HFF-Myc (cell line): ENCODE measurements around the gene CGREF1.

Experiments used
- DNase-seq: peaks from one replicate; pipeline ENCODE4 v3.0.0-alpha.2; 2011; ENCODE audit warnings: low read depth; ENCODE audit errors: extremely low read depth
- H3K4me3 ChIP-seq: replicated peaks from 2 replicates; pipeline ENCODE4 v1.5.1; 2011; ENCODE audit warnings: low read depth, mild to moderate bottlenecking, control low read depth, low read length
- TF ChIP-seq, protein P1 (sequence below): IDR thresholded peaks from 2 replicates; pipeline ENCODE4 v1.5.1; 2012; ENCODE audit warnings: mild to moderate bottlenecking, low read depth, low read length, control low read depth; ENCODE audit errors: missing control alignments

CGREF1 gene

DNA sequence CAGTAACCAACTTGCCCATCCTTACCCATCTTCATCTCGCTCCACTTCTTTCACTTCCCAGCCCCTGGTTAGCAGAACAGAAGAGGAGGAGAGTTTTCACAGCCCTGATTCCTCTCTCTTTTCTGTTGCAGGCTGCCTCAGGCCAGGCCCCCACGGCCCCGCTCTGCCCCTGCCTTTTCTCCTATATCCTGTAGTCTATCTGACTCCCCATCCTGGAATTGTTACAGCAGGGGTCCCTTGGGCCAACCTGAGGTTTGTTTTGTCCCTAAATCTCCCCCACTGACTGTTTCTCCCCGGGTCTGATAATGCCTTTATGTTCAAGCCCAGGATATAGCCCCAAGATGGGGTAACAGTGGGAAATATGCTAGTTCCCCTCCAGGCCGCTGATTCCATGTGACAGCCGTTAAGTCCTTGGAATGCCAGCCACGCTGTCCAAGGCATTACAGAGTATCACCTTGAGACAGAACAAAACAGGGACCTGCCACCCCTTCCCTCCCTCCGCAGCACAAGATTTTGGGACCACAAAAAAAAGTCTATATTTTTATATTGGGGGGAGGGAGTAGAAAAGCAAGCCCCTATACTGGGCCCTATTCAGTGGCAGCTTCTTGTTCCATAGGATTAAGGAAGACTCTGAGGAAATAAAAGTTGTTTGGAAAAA, 48.8 kb downstream of the CGREF1 start:
- TF ChIP-seq, protein P1, sequence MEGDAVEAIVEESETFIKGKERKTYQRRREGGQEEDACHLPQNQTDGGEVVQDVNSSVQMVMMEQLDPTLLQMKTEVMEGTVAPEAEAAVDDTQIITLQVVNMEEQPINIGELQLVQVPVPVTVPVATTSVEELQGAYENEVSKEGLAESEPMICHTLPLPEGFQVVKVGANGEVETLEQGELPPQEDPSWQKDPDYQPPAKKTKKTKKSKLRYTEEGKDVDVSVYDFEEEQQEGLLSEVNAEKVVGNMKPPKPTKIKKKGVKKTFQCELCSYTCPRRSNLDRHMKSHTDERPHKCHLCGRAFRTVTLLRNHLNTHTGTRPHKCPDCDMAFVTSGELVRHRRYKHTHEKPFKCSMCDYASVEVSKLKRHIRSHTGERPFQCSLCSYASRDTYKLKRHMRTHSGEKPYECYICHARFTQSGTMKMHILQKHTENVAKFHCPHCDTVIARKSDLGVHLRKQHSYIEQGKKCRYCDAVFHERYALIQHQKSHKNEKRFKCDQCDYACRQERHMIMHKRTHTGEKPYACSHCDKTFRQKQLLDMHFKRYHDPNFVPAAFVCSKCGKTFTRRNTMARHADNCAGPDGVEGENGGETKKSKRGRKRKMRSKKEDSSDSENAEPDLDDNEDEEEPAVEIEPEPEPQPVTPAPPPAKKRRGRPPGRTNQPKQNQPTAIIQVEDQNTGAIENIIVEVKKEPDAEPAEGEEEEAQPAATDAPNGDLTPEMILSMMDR = no peak
- DNase-seq = no peak
- peak overlapping the region; percentile 98 for H3K4me3 ChIP-seq

DNA sequence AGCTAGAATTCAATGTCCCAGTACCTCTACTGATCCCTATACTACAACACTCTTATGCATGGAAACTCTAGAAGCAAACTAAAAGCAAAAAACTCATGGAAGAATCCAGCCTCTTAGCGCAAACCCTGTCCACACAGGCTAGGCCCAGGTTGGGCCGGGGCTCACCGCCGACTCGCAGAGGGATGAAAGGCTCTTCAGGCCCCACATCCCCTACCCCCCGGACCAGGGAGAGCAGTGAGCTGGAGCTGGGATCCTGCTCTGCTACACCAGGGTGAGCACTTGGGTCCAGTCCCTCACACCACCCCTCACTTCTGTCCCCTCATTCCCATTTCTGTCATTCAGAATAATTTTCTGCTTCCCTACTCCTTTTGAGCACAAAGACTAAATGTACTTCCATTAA, 49.5 kb downstream of the CGREF1 start:
- peak overlapping the region; percentile 98 for H3K4me3 ChIP-seq
- TF ChIP-seq, protein P1 = no peak
- DNase-seq = no peak

DNA sequence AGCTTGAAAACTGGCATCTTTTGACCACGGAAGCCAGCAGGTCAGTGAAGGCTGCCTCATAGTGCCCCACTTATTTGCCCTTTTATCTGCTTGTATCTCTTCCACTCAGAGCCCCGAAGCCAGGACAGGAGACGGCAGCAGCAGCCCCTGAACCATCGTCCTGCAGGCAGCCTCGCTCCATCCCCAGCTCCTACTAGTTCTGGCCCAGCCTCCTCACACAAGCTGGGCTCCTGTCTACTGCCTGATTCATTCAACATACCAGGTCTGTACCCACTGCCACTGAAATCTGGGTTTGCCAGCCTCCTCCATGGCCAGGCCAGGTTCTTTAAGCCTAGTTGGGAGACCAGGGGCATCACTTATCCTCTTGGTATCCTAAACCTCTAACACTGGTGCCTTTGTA, 51.5 kb downstream of the CGREF1 start:
- DNase-seq = no peak
- H3K4me3 ChIP-seq = no peak overlapping the region
- TF ChIP-seq, protein P1 = no peak

DNA sequence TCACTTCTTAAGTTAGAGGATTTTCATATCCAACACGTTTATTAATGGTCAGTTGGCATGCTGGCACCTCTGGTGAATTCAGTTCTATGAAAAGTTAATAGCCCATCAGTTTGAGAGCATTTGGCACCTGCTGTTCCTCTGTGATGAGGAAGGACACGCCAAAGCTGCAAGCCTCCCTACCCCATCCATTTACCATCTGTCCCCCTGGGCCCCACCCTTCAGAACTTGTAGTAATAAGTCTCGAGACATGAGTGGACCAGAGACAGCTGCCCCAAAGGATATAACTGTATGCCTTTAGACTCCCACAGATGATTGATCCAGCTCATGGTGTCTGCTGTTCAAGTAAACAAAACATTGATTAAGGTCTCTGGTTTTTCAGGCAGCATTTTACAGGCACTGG, 53.8 kb downstream of the CGREF1 start:
- no peak for DNase-seq
- TF ChIP-seq, protein P1 = no peak
- no peak overlapping the region for H3K4me3 ChIP-seq

DNA sequence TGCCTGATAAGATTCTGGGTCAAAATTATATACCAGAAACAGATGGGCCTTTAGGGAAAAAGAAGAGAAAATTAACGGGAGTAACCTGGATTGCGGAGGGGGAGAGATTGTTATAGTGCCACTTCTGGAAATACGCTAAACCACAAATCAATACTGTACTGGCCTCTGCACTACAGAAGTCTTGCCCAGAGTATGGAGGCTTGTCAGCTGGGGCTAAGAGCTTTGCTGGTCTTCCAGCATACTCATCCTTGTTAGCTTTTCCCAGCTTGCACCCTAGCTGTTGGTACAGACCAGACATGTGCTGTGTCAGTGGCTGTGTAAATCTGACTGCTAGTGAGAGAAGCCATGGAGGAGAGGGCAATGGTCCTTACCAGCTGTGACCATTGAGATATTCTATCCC, 58.6 kb downstream of the CGREF1 start:
- no peak for DNase-seq
- H3K4me3 ChIP-seq = no peak overlapping the region
- TF ChIP-seq, protein P1 = no peak

DNA sequence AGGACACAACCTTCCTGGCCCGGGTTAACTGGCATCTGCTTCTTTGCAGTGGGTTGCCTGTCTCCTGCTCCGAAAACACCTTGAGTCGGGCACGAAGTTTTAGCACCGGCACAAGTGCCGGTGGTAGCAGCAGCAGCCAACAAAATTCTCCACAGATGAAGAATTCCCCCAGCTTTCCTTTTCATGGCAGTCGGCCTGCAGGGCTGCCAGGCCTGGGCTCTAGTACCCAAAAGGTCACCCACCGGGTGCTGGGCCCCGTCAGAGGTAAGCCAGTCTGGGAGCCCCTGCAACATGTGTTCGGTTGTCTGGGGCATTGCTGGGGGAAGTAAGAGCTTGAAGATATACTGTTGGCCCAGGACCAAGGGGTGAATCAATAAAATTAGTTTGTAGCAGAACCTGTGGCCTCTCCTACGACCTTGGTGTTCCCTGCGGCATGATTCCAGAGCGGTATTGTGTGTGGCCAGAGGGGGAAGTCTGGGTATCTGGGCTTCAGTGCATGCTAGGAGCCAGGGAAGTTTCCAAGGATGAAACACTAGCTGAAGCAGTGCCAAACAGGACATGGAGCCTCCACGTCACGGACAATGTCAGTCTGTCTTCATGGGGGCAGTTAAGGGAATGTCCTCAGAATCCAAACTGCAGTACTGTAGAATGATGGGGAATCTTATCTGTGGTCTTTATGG, 59.6 kb downstream of the CGREF1 start:
- TF ChIP-seq, protein P1 = no peak
- H3K4me3 ChIP-seq = no peak overlapping the region
- no peak for DNase-seq
